Osteoblast (primary cell): ENCODE measurements around the gene SEPHS2. TPM values are rescaled to one million over a fixed set of nuclear protein-coding genes. Genes with fewer than 3 reads are reported as not detected.

Source experiments
- DNase-seq: peaks from one replicate; pipeline ENCODE4 v3.0.0; 2011; ENCODE audit warnings: low spot score, mixed read lengths; ENCODE audit not compliant: insufficient read length; ENCODE audit errors: missing footprints
- H2AFZ ChIP-seq: 2 replicates; pipeline ENCODE4 v1.6.0; 2011; ENCODE audit warnings: mild to moderate bottlenecking, low read length
- H3K27ac ChIP-seq: 2 replicates; pipeline ENCODE4 v1.5.1; 2011; ENCODE audit warnings: mild to moderate bottlenecking, low read depth, low read length, moderate library complexity
- H3K27me3 ChIP-seq: 2 replicates; pipeline ENCODE4 v1.6.0; 2012; ENCODE audit warnings: mild to moderate bottlenecking, control low read depth, inconsistent platforms, low read length, moderate library complexity; ENCODE audit not compliant: insufficient read depth
- H3K36me3 ChIP-seq: 2 replicates; pipeline ENCODE4 v1.5.1; 2011; ENCODE audit warnings: mild to moderate bottlenecking, low read length, control low read depth, moderate library complexity; ENCODE audit not compliant: insufficient read depth
- H3K4me1 ChIP-seq: 2 replicates; pipeline ENCODE4 v1.5.1; 2011; ENCODE audit warnings: mild to moderate bottlenecking, low read length, control low read depth, moderate library complexity; ENCODE audit not compliant: insufficient read depth
- H3K4me2 ChIP-seq: 2 replicates; pipeline ENCODE4 v1.6.0; 2011; ENCODE audit warnings: mild to moderate bottlenecking, low read length; ENCODE audit not compliant: insufficient read depth
- H3K4me3 ChIP-seq: fragments of 200-600 bp; sonication (generic); 3 replicates; pipeline ENCODE4 v1.5.1; 2012; ENCODE audit warnings: mild to moderate bottlenecking, low read length, inconsistent platforms; ENCODE audit not compliant: insufficient read depth
- H3K79me2 ChIP-seq: 2 replicates; pipeline ENCODE4 v1.6.0; 2012; ENCODE audit warnings: mild to moderate bottlenecking, low read length, control low read depth, inconsistent platforms; ENCODE audit not compliant: insufficient read depth
- H3K9me3 ChIP-seq: 2 replicates; pipeline ENCODE4 v1.5.1; 2011; ENCODE audit warnings: low read depth, low read length, control low read depth
- H4K20me1 ChIP-seq: 2 replicates; pipeline ENCODE4 v1.6.0; 2012; ENCODE audit warnings: mild to moderate bottlenecking, low read length, control low read depth; ENCODE audit not compliant: insufficient read depth
- CTCF ChIP-seq: IDR thresholded peaks from 2 replicates; pipeline ENCODE4 v1.5.1; 2011; ENCODE audit warnings: mild to moderate bottlenecking, low read depth, low read length, moderate library complexity; ENCODE audit errors: extremely low read depth
- total RNA-seq: library from RNA; depleted of rRNA; stranded (reverse); fragments of >200 nt; gene quantifications from 2 replicates; pipeline ENCODE4 v1.2.3, GENCODE V29; 2012

SEPHS2 gene
- total RNA-seq, 1 donor = 20.3 TPM

DNA sequence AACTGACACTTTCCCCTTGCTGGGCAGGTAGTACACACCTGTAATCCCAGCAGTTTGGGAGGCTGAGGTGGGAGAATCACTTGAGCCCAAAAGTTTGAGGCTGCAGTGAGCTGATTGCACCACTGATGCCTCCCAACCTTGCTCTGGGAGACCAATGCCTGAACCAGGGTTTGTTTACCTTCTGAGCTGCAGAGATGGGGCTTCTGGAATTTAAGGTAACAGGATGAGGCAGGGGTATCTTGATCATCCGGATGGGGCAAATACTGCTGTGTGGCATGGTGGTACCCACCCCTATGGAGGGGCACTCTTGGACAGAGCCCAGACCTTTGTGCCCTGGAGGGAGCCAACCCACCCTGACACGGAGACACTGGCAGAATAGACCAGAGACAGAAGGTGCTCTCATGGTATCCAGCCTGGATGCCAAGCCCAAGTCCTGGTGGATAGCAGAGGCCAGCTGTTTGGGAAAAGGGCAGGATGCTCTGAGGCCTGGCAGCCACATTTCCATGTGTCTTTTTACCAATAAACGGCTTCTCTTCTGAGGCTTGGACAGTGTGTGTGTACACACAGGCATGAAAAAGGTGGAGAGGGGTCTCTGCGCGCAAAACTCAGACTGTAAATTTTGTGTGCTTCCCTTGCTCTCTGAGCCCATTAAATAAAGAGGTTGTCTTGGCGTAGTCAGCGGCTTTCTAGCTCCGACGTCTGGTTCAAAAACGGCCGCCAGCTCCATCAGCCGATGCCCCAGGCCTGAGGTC lies 46.1 kb downstream of the SEPHS2 start:
- peak overlapping the region; percentile 82 for H3K27ac ChIP-seq
- H4K20me1 ChIP-seq = no peaks in the 10 kb centered on the region
- no peak for TF ChIP-seq CTCF
- no peaks in the 10 kb centered on the region for H3K9me3 ChIP-seq
- peaks cover 4% of the 10 kb centered on the region for H3K36me3 ChIP-seq
- DNase-seq = peak; percentile 91
- H3K4me3 ChIP-seq = peak overlapping the region; percentile 81
- no peaks in the 10 kb centered on the region for H3K27me3 ChIP-seq
- H3K4me2 ChIP-seq = peak overlapping the region; percentile 94
- H3K79me2 ChIP-seq = peaks cover 17% of the 10 kb centered on the region
- peak overlapping the region; percentile 96 for H2AFZ ChIP-seq
- peaks cover 17% of the 10 kb centered on the region for H3K4me1 ChIP-seq

GRCh38 chr16:30398661-30399434 lies 46.8 kb downstream of the SEPHS2 start:
- no peaks in the 10 kb centered on the region for H4K20me1 ChIP-seq
- peaks cover 4% of the 10 kb centered on the region for H3K36me3 ChIP-seq
- no peak overlapping the region for H3K27ac ChIP-seq
- peak; percentile 45 for DNase-seq
- H3K4me2 ChIP-seq = no peak overlapping the region
- TF ChIP-seq CTCF = no peak
- peaks cover 17% of the 10 kb centered on the region for H3K79me2 ChIP-seq
- no peak overlapping the region for H3K4me3 ChIP-seq
- H2AFZ ChIP-seq = no peak overlapping the region
- no peaks in the 10 kb centered on the region for H3K9me3 ChIP-seq
- no peaks in the 10 kb centered on the region for H3K27me3 ChIP-seq
- H3K4me1 ChIP-seq = peaks cover 24% of the 10 kb centered on the region

DNA sequence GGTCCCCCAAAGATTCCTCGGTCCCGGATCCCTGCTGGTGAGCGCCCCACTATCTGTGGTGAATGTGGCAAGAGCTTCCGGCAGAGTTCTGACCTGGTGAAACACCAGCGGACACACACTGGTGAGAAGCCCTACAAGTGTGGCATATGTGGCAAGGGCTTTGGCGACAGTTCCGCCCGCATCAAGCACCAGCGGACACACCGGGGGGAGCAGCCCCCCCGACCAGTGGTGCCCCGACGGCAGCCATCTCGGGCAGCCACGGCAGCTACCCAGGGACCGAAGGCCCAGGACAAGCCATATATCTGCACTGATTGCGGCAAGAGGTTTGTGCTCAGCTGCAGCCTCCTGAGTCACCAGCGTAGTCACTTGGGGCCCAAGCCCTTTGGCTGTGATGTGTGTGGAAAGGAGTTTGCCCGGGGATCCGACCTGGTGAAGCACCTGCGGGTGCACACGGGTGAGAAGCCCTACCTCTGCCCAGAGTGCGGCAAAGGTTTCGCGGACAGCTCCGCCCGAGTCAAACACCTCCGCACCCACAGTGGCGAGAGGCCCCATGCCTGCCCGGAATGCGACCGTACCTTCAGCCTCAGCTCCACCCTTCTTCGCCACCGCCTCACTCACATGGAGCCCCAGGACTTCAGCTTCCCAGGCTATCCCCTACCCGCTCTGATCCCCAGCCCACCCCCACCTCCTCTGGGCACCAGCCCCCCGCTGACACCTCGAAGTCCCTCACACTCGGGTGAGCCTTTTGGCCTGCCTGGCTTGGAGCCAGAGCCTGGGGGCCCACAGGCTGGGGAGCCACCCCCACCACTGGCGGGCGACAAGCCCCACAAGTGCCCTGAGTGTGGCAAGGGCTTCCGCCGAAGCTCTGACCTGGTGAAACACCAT lies 47.7 kb downstream of the SEPHS2 start:
- Histone ChIP-seq H2AFZ (no peak overlapping the region), H3K79me2 (peaks cover 17% of the 10 kb centered on the region), H3K4me2 (no peak overlapping the region), H3K27ac (no peak overlapping the region), H3K4me1 (peaks cover 26% of the 10 kb centered on the region), H3K9me3 (no peaks in the 10 kb centered on the region), H3K36me3 (peaks cover 4% of the 10 kb centered on the region), H3K4me3 (no peak overlapping the region), H3K27me3 (no peaks in the 10 kb centered on the region), H4K20me1 (no peaks in the 10 kb centered on the region)
- no peak for TF ChIP-seq CTCF
- peak; percentile 37 for DNase-seq
